NB4 (cell line): ENCODE results near the gene MED13L.

Experiments used
- CTCF ChIP-seq: IDR thresholded peaks from one replicate; pipeline ENCODE4 v1.5.1; 2012; ENCODE audit warnings: low read depth, low read length
- POLR2A ChIP-seq: IDR thresholded peaks from 2 replicates; pipeline ENCODE4 v1.6.1; 2011; ENCODE audit warnings: mild to moderate bottlenecking; ENCODE audit not compliant: insufficient read length; ENCODE audit errors: extremely low read depth

GRCh38 chr12:116122628-116123027 lies 154.9 kb downstream of the MED13L start:
- TF ChIP-seq POLR2A (no peak), CTCF (no peak)
